Transverse colon (tissue), 3 donors: ENCODE data around the gene APBB2.

ENCODE experiments used
- POLR2A ChIP-seq: fragments of 450-650 bp; IDR thresholded peaks from one replicate; pipeline ENCODE4 v1.6.1; 2016; ENCODE audit warnings: antibody characterized with exemption, mild to moderate bottlenecking, moderate library complexity
- TF ChIP-seq, protein P1 (sequence below), 5 experiments: fragments of 200-600 bp in 3 of 5; fragments of 450-650 bp in 2 of 5; sonication (generic) in 3 of 5; IDR thresholded peaks; 1 replicate in 2 of 5; 2 replicates in 3 of 5; pipeline ENCODE4 v1.5.1; 2016 to 2017; ENCODE audit warnings: antibody characterized with exemption in 5 of 5, inconsistent platforms in 3 of 5, mild to moderate bottlenecking in 2 of 5, moderate library complexity in 1 of 5

DNA sequence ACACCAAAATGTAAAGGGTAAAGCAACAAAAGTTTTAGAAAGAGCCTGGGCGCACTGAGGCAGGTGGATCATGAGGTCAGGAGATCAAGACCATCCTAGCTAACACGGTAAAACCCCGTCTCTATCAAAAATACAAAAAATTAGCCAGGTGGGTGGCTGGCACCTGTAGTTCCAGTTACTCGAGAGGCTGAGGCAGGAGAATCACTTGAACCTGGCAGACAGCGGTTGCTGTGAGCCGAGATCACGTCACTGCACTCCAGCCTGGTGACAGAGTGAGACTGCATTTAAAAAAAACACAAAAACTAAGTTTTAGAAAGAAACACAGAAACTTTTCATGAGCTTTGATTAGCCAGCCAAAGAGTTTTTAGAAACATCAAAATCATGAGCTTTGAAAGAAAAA, 76.5 kb downstream of the APBB2 start:
- TF ChIP-seq POLR2A = no peak
- TF ChIP-seq, protein P1, sequence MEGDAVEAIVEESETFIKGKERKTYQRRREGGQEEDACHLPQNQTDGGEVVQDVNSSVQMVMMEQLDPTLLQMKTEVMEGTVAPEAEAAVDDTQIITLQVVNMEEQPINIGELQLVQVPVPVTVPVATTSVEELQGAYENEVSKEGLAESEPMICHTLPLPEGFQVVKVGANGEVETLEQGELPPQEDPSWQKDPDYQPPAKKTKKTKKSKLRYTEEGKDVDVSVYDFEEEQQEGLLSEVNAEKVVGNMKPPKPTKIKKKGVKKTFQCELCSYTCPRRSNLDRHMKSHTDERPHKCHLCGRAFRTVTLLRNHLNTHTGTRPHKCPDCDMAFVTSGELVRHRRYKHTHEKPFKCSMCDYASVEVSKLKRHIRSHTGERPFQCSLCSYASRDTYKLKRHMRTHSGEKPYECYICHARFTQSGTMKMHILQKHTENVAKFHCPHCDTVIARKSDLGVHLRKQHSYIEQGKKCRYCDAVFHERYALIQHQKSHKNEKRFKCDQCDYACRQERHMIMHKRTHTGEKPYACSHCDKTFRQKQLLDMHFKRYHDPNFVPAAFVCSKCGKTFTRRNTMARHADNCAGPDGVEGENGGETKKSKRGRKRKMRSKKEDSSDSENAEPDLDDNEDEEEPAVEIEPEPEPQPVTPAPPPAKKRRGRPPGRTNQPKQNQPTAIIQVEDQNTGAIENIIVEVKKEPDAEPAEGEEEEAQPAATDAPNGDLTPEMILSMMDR (IDR thresholded peaks at IDR 0.05) = no peak
